Activated naive CD4-positive, alpha-beta T cell treated with anti-CD3 and anti-CD28 coated beads, Interleukin-2, amount 10 ng/mL, durations not matched to agents 5 hours and 36 hours (primary cell): ENCODE data around the gene CFAP77. TPM values are rescaled to one million over a fixed set of nuclear protein-coding genes. Genes with fewer than 3 reads are reported as not detected.

Experiments
- total RNA-seq, 2 experiments: library from RNA; stranded (reverse); gene quantifications; one replicate each; pipeline ENCODE4 v1.2.3, GENCODE V29; 2021

CFAP77 gene
- not detected for total RNA-seq

GRCh38 chr9:132409828-132410528 is at the start of gene CFAP77:
CFAP77 (plus strand) TSS chr9:132410211; CDS start chr9:132410272, 61 bp downstream.

GRCh38 chr9:132406554-132407122 is 3.4 kb upstream of the CFAP77 start, which contains the start of gene TTF1:
TTF1 (minus strand) TSS chr9:132406840; CDS start chr9:132402821, 4,019 bp downstream.

GRCh38 chr9:132582276-132582785 is 172.3 kb downstream of the CFAP77 start, which contains the start of gene BARHL1:
BARHL1 (plus strand) TSS chr9:132582606; CDS start chr9:132582798, 192 bp downstream.

Other genes starting within 250 kb of the CFAP77 start
- 1 to 10 TPM; 2.0 to 2.2 TPM for gene NTNG2, start 248.2 kb upstream of the CFAP77 start, total RNA-seq
- 10 to 100 TPM; 59.7 to 62.7 TPM for gene SETX, start 55.2 kb upstream of the CFAP77 start, total RNA-seq
- 10 to 100 TPM; 23.6 to 26.2 TPM for gene TTF1, start 3.4 kb upstream of the CFAP77 start, total RNA-seq
- gene BARHL1, start 172.4 kb downstream of the CFAP77 start, total RNA-seq = not detected